Measurements from ENCODE around the gene FOXI2. TPM values are rescaled to one million over a fixed set of nuclear protein-coding genes. Genes with fewer than 3 reads are reported as not detected.
A peak's percentile ranks its signal among the peaks of the same experiment; 100 is the strongest.

Gene FOXI2
- total RNA-seq, 2 experiments from 2014 or later: not detected

DNA sequence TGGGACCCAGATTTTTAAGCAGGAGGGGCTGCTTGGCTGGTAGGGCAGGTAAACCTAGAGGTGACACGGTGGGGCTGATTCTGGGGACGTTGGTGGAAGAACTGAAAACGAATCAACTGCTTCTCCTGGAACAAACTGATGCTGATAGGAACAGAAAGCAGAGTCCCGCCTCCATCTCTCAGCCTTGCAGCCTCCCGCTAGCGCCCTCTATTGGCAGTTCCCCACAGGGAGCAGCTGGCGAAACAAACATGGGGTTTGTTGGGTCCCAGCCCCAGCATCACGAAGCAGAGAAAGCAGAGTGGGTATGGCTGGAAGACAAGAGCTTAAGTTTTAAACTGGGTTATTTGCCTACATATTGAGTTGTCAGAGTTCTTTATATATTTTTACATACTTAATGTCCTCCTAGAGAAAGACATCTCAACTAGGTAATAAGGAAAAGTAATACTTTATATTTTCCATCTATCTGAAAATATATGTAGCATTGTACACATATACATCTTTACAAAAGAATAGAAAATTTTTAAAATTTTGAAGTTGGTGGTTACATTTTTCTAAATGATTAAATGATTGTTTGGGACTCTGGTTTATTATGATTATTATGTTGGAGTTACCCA lies 42.3 kb upstream of the FOXI2 start:
- H3K27ac ChIP-seq (ENCODE audit: low read depth in 1 of 2, low read length in 2 of 2): no peak overlapping the region
- H3K4me1 ChIP-seq (ENCODE audit: insufficient read depth, low read length): no peaks in the 10 kb centered on the region
- H3K9me3 Mint-ChIP-seq: no peaks in the 10 kb centered on the region
- peaks cover 0 to 2% of the 10 kb centered on the region in 2 experiments for H3K27me3 ChIP-seq (ENCODE audit: control insufficient read depth in 1 of 2, insufficient read depth in 2 of 2, low read length in 2 of 2)
- ATAC-seq (ENCODE audit: poor library complexity): no peak
- intact Hi-C loops (cut with DNase I, micrococcal nuclease): no loop called here
- H3K9me3 ChIP-seq (ENCODE audit: control insufficient read depth in 1 of 2, insufficient read depth in 1 of 2, low read length in 2 of 2): peaks cover 0 to 4% of the 10 kb centered on the region in 2 experiments
- peaks cover 20% of the 10 kb centered on the region for H3K27me3 Mint-ChIP-seq
- peak in 2 of 14 experiments; percentile 2 to 16 for DNase-seq
- no peak overlapping the region for H3K4me3 Mint-ChIP-seq
- POLR2A ChIA-PET: no interaction called here
- no peak overlapping the region for H3K27ac Mint-ChIP-seq
- H3K36me3 ChIP-seq (ENCODE audit: insufficient read depth, low read length): no peaks in the 10 kb centered on the region
- TF ChIP-seq, protein P1, sequence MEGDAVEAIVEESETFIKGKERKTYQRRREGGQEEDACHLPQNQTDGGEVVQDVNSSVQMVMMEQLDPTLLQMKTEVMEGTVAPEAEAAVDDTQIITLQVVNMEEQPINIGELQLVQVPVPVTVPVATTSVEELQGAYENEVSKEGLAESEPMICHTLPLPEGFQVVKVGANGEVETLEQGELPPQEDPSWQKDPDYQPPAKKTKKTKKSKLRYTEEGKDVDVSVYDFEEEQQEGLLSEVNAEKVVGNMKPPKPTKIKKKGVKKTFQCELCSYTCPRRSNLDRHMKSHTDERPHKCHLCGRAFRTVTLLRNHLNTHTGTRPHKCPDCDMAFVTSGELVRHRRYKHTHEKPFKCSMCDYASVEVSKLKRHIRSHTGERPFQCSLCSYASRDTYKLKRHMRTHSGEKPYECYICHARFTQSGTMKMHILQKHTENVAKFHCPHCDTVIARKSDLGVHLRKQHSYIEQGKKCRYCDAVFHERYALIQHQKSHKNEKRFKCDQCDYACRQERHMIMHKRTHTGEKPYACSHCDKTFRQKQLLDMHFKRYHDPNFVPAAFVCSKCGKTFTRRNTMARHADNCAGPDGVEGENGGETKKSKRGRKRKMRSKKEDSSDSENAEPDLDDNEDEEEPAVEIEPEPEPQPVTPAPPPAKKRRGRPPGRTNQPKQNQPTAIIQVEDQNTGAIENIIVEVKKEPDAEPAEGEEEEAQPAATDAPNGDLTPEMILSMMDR (IDR thresholded peaks at IDR 0.05): no peak
- H3K4me1 Mint-ChIP-seq (ENCODE audit: low read depth): no peaks in the 10 kb centered on the region
- CTCF ChIA-PET: no interaction called here
- H3K4me3 ChIP-seq (ENCODE audit: low read length): no peak overlapping the region
- H3K36me3 Mint-ChIP-seq (ENCODE audit: low read depth): no peaks in the 10 kb centered on the region

DNA sequence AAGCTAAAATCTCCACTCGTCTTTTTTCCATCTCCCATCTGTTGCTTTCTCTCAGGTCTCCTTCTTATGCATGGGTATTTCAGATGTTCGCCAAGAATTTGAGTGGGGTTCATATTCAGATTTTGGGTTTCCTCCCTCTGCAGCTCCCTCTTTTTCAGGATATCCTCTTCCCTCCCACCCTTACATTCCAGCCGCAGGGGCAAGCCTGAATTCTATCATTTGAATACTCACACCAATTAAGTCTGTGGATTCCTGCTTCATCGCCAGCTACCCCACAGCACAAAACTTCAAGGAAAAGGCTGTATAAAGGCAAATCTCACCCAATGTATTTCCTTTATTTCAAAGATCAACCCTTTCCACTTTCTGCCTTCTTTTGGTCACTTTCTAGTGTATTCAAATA lies 41.6 kb upstream of the FOXI2 start:
- Mint-ChIP-seq H3K9me3 (no peaks in the 10 kb centered on the region), H3K27me3 (peaks cover 25% of the 10 kb centered on the region), H3K4me1 (ENCODE audit: low read depth) (no peaks in the 10 kb centered on the region), H3K4me3 (no peak overlapping the region), H3K36me3 (ENCODE audit: low read depth) (no peaks in the 10 kb centered on the region), H3K27ac (no peak overlapping the region)
- Histone ChIP-seq H3K27me3 (ENCODE audit: control insufficient read depth in 1 of 2, insufficient read depth in 2 of 2, low read length in 2 of 2) (no peaks in the 10 kb centered on the region), H3K4me3 (ENCODE audit: low read length) (no peak overlapping the region), H3K9me3 (ENCODE audit: control insufficient read depth in 1 of 2, insufficient read depth in 1 of 2, low read length in 2 of 2) (peaks cover 0 to 4% of the 10 kb centered on the region in 2 experiments), H3K36me3 (ENCODE audit: insufficient read depth, low read length) (no peaks in the 10 kb centered on the region), H3K27ac (ENCODE audit: low read depth in 1 of 2, low read length in 2 of 2) (no peak overlapping the region), H3K4me1 (ENCODE audit: insufficient read depth, low read length) (no peaks in the 10 kb centered on the region)
- ChIA-PET CTCF (no interaction called here), POLR2A (no interaction called here)
- DNase-seq (no peak), ATAC-seq (ENCODE audit: poor library complexity) (no peak)
- intact Hi-C loops (cut with DNase I, micrococcal nuclease): no loop called here
- TF ChIP-seq, protein P1 (IDR thresholded peaks at IDR 0.05): no peak

DNA sequence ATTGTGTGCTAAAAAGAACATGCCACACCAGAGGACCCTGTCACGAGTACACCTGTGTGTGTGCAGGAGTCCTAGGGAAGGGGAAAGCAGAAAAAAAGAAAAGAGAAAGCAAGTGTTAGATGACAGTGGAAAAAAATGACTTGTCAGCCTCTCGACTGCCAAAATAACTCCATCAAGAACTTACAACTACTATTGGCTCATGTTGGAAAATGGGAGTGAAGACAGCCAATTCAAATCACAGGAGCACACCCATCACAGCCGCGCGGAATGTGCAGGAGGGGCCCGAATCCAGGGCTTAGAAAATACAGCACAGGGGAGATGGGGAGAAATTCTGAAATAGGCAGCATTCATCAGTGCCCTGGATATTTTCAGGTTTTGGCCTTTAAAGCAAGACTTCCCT lies 38.1 kb upstream of the FOXI2 start:
- intact Hi-C loops (cut with DNase I, micrococcal nuclease): no loop called here
- Mint-ChIP-seq H3K9me3 (no peaks in the 10 kb centered on the region), H3K27ac (no peak overlapping the region), H3K4me1 (ENCODE audit: low read depth) (no peaks in the 10 kb centered on the region), H3K27me3 (peaks cover 39% of the 10 kb centered on the region), H3K4me3 (no peak overlapping the region), H3K36me3 (ENCODE audit: low read depth) (no peaks in the 10 kb centered on the region)
- Histone ChIP-seq H3K27ac (ENCODE audit: low read depth in 1 of 2, low read length in 2 of 2) (no peak overlapping the region), H3K4me3 (ENCODE audit: low read length) (no peak overlapping the region), H3K4me1 (ENCODE audit: insufficient read depth, low read length) (no peaks in the 10 kb centered on the region), H3K36me3 (ENCODE audit: insufficient read depth, low read length) (no peaks in the 10 kb centered on the region), H3K27me3 (ENCODE audit: control insufficient read depth in 1 of 2, insufficient read depth in 2 of 2, low read length in 2 of 2) (peaks cover 0 to 3% of the 10 kb centered on the region in 2 experiments), H3K9me3 (ENCODE audit: control insufficient read depth in 1 of 2, insufficient read depth in 1 of 2, low read length in 2 of 2) (no peaks in the 10 kb centered on the region)
- ATAC-seq (ENCODE audit: poor library complexity): no peak
- ChIA-PET CTCF (no interaction called here), POLR2A (no interaction called here)
- no peak for DNase-seq
- TF ChIP-seq, protein P1 (IDR thresholded peaks at IDR 0.05): no peak
